GM18870 (cell line): ENCODE measurements around the gene STAT4.

Source experiments
- ATAC-seq: cut with Tn5 transposase; IDR thresholded peaks from one replicate; pipeline ENCODE4 v1.9.1; 2021; ENCODE audit warnings: moderate library complexity; ENCODE audit not compliant: unreplicated experiment

STAT4 gene

GRCh38 chr2:191103774-191104173, 47.0 kb downstream of the STAT4 start:
- ATAC-seq: no peak

DNA sequence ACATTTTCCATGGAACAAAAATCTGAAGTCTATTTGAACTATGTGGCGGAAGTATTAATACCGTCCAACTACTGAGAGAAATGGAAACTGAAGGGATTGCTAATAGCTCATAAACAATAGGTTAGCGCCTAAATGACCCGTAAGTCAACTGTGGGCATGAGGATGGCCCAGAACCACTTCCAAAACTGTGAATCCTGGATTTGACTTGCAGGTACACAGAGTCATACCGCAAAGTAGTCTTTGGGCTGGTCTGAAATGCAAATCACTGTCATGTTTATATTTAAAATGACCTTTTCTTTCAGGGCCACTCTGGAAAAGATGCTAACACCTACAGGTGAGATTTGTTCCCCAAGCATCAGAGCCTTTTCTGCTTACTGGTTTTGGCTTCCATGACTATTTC, 50.6 kb downstream of the STAT4 start:
- ATAC-seq: no peak

DNA sequence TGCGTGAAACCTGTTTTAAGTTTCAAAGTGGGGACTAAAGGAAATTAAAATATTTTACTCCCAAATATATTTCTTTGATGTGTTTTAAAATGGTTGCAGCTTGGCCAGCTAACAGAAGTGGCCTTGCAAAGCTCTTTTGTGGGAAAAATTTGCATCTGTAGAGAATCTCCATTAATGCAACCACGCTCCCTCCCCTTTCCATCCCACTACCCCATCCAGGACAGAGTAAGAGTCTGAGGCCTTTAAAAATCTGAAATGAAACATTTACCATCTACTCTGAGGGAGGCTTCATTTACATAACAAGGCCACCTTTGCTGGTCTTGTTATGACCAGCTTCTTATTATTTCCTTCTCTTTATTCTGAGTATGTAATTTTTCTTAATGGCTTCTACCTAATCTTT, 63.5 kb downstream of the STAT4 start:
- no peak for ATAC-seq

DNA sequence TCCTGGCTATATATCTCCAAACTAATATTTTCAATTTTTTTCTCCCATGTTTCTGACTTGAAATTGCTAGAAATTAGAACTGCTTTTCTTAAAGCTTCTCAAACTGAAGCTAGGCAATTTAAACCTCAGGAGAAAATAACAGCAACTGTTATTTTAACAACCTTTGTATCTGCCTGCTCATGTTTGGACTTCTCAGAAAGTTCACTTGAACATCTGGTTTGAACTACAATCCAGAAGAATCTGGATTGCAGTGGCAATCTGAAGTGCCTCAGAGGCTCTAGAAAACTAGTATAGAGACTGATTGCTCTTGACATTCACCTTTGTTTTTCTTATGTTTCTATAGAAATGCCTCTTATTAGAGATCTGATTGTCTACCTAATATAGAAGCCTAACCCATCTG, 64.1 kb downstream of the STAT4 start:
- ATAC-seq: no peak

- ATAC-seq: no peak
These were observed 67.3 kb downstream of the STAT4 start for GRCh38 chr2:191083540-191083939.

GRCh38 chr2:191082321-191082720, 68.5 kb downstream of the STAT4 start:
- ATAC-seq: no peak

GRCh38 chr2:191081411-191082155, 69.2 kb downstream of the STAT4 start:
- no peak for ATAC-seq

- ATAC-seq: no peak
These were observed 72.5 kb downstream of the STAT4 start for GRCh38 chr2:191078165-191078867.

DNA sequence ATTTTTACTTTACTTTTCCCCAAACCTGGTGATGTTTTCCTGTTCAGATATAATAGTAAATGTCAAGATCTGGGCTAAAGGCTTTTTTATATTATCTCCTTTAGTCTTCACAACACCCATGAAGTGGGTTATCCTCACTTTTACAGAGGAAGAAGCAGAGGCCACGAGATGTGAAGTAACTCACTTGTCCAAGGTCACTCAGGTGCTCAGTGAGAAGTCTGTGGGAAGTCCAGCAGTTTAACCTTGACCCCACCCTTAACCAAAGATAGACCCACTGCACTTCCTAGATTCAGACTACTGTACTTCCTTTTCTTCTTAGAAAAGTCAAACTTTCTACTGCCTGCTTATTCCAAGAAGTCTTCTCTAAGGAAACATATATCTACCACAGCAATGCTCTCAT, 80.5 kb downstream of the STAT4 start:
- ATAC-seq: no peak

DNA sequence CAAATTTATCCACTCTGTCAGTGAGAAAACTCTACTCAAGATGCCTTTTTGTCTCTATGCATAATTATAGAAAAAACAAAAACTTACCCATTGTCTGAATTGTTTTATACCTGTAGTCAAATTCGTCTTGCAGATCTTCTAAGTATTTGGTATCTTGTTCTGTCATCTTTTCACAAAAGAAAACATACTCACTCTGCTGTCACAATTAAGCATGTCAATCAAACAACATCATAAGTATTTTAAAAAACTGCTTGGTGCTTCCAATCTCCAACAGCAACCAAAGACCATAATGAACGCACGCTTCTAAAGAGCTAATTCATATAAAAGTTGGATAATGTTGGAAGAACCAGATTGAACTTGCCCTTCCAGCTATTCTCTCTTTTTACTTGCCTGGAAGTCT, 81.2 kb downstream of the STAT4 start:
- ATAC-seq: no peak

DNA sequence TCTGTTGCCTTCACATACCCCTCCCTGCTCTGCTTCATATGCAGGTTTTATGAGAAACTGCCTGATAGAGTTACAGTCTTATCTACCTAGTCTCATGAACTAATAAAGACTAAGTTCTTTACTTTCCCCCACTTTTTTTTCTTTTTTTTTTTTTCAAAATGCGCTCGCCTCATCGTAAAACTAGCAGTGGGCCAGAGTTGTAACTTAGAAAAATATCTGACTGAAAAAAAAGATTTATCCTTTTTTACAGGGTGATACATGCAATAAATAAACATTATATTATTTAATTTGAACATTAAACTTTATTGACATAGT, 83.9 kb downstream of the STAT4 start:
- ATAC-seq: no peak

DNA sequence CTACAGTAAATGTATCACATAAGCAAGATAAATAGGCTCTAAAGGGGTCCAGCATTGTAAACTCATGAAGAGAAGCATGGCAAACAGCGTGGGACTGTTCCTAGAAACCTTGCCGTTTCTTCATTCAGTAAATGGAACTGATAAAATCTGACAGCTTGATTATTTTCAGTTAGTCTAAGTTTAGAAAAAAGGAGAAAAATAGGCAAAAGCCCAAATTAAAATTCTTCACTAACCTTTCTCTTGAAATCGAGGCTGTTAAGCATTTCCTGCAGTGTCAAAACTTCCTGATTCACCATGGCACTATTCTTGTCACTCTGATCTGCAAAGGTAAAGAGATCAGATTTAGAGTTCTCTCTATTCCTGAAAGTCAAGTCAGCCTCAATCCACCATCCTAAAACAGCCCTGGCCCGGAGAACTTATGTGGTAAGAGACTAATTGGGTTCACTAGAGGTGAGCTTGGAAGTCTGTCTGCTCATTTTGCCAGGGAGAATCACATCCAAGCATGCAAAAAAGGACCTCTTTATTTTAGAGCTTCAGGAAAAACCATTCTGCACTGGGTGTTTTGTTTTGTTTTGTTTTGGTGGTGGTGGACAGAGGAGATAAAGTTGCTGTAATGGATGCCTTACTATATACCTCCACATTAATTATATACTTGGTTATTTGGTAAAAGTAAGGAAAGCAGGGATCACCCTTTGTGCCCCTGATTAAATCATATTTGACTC, 84.4 kb downstream of the STAT4 start:
- ATAC-seq: no peak

DNA sequence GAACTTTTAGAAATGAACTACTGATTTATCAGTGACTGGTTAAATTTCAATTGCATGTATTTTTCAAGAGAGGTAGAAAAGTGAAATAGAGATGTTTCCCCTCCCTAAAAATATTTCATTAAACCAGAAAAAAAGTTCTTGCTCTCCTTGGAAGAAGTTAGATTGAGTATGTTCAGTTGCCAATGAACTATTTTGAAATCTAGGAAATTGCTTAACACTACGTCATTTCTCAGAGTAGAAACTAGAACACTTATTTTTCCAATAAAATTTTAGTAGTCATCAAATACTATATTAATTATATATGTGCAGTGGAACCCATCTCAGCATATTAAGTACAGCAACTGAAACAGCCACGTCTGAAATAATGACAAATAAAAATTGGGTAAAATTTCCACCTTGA, 85.0 kb downstream of the STAT4 start:
- no peak for ATAC-seq

DNA sequence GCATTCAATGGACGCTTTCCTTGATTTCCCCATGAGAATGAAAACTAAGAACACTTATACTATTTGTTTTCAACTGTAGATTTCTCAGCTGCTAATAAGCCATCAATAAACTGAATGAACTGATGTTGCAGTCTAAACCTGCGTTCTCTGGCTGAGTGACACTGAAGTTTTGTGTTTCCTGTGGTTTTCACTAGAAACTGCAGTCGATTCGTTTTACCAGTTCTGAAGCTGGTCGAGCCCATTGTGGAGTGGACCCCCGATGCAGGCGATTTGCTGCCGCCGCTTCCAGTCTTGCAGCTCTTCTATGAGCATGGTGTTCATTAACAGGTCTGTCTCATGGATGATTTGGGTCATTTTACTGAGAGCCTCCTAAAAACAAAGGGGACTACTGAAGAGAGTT, 86.2 kb downstream of the STAT4 start:
- ATAC-seq: no peak

- ATAC-seq: no peak
These were observed 87.2 kb downstream of the STAT4 start for GRCh38 chr2:191063584-191063983.

GRCh38 chr2:191061381-191061980, 89.3 kb downstream of the STAT4 start:
- no peak for ATAC-seq

DNA sequence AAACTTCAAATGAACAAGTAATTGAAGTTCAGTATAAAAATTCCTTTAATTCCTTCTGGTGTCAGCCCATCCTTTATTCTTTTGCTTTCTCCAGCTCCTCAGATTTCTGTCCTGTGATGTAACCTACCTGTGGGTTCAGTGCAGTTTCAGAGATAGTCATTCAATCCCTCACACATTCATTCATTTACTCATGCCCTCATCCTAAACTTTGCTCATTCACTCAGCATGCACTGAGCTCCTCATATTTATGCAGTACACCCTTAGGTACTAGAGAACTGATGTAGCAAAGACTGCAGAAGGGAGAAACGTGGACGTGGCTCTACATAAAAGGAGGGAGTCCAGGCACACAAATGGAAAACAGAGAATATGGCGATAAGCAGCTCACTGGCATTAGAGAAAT, 91.5 kb downstream of the STAT4 start:
- ATAC-seq: no peak

GRCh38 chr2:191056228-191056627, 94.6 kb downstream of the STAT4 start:
- ATAC-seq: no peak

DNA sequence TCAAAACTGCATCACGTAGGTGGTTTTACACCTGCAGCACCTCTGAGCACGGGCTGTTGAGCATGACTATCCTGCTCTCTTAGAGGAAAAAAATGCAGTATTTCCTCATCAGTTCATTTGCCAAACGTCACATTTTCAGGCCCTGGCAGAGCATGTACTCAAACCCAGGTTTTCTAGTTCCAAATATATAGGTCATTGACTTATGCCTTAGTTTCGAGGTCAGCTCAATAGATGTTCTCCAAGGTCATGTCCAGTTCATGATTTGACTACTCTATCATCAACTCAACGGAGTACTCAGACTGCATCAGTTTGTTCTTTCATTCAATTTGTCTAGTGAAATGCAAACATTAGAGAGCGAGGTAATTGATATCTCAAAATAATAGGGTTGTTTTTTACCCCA, 97.5 kb downstream of the STAT4 start:
- ATAC-seq: no peak

- ATAC-seq: no peak
These were observed 98.7 kb downstream of the STAT4 start for GRCh38 chr2:191051825-191052778.

DNA sequence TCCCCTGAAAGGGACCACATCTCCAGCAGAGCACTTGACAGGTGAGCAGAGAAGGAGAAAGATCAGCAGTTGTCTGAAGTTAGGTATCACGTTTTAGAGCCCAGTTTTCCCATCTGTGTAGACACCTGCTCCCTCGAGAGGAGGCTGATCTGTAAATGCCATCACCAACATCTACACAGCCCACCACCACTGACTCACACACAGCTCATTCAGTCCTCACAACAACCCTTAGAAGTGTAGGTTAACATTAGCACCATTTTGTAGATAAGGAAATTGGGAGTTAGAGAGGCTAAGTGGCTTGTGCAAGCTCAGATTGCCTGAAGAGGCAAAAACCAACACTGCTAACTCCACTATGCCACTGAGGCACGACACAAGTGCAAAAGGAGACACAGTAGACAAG, 99.6 kb downstream of the STAT4 start:
- ATAC-seq: no peak
